ENCODE measurements around the gene OTOA.
"Not testable (repeated sequence)": the region's sequence is repeated elsewhere in the genome, so short reads cannot be mapped to it uniquely, and the experiment has no call there.

The OTOA gene

DNA sequence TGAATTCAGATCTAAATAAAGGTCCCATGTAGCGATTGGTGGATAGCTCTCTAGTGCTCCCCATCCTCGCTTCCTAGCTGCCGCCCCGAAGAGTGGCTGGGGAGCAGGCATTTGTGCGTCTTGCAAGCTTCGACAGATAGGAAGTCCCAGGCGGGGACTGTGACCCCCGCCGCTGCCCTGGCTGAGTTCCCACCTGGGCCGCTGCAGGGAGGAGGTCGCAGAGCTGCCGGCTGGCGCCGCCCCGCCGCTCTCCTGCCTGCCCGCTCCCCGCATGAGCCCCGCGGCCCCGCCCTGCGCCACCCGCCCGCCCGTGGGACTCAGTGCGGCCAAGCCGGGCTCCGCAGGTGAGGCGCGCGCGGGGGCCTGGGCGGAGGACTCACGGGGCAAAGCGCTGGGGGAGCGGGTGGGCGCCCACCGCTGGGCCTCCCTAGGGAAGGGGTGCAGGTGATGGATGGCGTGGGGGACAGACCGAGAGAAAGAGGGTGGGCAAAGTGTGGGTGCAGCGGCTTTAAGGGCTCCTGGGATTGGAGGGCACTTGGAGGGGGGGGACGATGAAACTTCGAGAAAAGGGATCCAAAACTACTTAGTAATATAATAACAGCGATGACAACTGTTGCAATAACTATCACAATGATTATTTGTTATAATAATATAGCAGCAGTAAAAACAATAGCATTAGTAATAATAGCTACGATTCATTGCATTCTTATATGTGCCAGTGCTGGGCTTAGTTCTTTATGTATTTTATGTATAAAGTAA, at the start of gene OTOA:
Gene OTOA (plus strand): TSS at position 80 of the 759 bp plus-strand sequence. CDS start 14,547 bp downstream, outside the sequence.
- no peak for DNase-seq (ENCODE audit: low read depth)

DNA sequence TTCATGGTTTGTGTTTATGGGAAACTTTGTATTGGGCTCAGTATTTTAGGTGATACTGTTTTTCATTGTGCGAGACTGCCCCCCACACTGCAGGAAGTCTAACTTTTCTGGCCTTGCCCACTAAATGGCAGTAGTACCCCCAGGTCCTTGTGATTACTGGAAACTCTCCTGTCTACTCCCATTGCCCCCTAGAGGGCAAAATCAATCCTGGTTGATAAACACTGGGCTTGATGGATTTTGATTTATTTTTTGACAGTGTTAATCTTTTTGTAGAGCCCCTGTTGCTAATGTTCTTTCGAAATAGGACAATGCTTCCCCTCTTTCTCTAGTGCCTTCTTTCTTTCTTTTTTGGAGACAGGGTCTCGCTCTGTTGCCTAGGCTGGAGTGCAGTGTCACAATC, 48.9 kb upstream of the OTOA start:
- DNase-seq (ENCODE audit: low read depth): no peak

DNA sequence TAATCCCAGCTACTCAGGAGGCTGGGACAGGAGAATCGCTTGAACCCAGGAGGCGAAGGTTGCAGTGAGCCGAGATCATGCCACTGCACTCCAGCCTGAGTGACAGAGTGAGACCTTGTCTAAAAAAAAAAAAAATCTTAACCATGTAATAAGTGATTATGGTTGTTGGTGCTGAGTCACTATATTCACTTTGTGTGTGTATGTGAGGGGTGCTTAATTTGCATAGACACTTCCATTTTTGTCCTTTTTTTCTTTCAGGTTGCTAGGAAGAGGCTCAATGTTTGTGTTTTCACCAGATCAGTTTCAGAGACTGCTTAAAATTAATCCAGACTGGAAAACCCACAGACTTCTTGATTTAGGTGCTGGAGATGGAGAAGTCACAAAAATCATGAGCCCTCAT, 46.2 kb upstream of the OTOA start:
- no peak for DNase-seq (ENCODE audit: low read depth)

DNA sequence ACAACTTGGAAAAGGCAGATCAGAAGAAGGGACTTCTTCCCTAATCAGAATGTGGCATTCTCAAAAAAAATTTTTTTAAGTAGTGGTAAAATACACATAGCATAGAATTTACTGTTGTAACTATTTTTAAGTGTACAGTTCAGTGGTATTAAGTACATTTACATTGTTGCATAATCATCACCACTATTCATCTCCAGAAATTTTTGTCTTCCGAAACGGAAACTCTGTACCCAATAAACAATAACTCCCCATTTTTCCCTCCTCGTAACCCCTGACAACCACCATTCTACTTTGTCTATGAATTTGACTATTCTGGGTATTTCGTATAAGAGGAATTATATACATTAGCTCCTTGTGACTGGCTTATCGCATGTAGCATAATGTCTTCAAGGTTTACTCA, 45.5 kb upstream of the OTOA start:
- no peak for DNase-seq (ENCODE audit: low read depth)

DNA sequence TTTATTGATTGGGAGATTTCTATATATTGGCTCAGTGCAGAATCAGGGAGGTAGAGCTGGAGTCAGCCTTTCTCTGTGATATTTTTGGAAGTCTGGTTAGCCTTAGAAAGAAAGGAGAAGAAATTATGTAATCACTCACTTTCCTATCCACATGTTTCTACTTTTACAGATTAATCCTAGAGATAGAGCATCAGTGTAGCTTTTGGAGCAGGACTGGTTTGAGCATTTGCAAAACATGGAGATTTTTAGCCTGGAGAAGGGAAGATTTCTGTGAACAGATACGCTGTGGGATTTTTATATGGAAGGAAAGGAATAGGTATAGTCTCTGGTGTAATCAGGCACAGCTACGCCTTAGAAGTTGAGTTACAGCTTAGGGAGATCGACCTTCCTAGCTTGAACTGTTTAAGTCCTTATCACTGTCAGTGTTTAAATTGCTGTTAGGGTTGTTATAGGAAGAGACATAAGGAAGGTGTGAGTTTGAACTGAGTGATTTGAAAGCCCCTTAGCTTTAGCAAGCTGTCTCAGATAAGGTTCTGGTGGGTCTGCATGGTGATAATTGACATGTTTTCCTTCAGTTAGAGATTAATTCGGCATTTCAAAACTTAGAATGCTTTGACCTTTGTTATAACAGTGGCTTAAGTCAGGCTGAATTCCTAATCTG, 43.9 kb upstream of the OTOA start:
- DNase-seq (ENCODE audit: low read depth): no peak

DNA sequence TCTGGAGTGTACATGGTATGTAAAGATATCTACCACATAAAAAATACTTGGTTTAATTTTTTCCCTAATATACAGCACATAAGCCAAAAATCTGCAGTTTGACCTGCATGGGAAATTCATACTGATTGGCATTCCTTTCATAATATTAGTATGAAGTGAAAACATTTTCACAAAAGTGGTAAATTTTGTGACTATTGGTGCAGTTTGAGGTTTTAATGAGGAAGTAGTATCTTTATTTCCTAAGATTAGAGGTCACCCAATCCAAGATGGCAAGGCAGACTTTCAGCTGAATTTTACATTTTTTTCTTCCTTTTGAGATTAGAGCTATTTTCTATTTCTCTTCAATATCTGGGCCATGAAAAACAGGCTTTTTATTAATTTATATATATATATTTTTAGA, 43.2 kb upstream of the OTOA start:
- DNase-seq (ENCODE audit: low read depth): no peak

DNA sequence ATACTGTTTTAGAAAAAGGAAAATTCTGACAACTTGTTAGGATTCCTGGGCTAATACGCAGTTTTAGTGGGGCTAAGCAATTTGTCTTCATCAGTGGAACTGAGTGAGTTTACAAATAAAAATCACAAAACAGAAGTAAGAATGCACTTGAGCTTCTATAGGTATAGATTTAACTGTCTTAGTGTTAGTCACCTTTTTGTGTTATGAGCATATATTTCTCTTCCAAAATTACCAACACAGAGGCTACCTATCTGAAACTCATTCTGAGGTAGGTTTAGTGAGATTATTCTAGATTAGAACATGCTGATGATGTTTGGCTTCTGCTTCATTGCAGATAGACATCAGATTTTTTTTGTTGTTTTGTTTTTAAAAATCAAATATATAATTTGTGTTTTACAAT, 41.2 kb upstream of the OTOA start:
- no peak for DNase-seq (ENCODE audit: low read depth)

DNA sequence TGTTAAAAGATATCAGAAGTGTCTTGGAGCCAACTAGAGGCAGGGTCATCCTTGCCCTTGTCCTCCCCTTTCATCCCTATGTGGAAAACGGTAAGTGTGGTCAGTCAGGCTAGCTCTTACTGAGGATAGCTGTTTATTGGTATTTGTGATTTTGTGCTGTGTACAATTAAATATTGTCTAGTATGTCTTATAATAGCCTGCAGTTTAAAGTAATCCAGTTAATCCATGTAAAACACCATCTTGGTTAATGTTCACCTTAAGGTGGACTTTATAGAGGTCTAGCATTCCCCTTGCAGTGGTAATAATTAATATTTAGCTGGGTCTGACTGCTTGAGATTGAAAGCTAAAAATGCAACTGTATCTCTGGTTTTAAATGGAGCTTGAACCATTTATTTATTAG, 38.7 kb upstream of the OTOA start:
- no peak for DNase-seq (ENCODE audit: low read depth)

DNA sequence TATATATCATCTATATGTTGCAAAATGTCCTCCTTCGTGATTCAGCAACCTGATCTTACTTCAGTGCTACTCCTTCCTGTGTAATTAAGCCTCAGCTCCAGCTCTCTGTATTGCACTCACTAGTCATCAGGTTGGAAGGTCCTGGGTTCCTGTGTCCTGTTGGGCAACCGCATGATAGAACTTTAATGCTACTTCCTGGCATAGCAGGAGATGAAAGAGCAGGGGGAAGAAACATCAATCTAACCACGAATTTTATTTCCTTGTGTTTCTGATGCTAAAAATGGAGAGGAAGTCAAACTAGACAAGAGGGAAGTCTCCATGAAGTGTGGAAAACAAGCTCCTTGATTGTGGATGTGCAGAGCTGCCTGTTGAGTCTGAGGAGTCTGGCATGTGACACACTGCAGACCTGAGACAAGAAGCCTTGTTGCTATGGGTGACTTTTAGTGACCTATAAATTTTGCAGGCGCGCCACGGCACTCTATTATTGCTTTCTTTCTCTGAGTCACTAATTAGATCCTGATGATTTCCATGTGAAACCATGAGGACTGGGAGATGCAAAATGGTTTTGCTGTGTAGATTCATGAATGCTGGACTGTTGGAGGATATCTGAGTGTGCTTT, 37.0 kb upstream of the OTOA start:
- peak; percentile 97 for DNase-seq (ENCODE audit: low read depth)

DNA sequence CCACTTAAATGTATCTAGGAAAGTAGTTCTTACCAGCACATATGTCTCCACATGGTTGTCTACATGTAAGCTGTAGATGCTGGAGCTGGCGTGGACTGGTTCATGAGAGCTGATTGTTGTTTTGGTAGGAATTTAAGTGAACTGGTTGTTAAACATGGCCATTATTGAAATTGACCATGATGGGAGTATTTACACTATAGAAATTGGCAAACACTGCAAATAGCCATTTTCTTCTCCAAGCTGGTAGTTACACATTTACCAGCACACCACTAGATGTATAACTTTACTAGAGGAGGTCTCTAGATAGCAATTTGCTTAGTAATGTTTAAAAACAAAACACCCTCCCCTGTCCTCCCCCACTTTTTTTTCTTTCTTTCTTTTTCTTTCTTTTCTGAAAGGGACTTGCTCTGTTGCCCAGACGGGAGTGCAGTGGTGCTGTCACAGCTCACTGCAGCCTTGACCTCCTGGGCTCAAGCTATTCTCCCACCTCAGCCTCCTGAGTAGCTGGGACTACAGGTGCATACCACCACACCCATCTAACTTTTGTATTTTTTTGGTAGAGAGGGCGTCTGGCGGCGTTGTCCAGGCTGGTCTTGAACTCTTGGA, 35.5 kb upstream of the OTOA start:
- no peak for DNase-seq (ENCODE audit: low read depth)

DNA sequence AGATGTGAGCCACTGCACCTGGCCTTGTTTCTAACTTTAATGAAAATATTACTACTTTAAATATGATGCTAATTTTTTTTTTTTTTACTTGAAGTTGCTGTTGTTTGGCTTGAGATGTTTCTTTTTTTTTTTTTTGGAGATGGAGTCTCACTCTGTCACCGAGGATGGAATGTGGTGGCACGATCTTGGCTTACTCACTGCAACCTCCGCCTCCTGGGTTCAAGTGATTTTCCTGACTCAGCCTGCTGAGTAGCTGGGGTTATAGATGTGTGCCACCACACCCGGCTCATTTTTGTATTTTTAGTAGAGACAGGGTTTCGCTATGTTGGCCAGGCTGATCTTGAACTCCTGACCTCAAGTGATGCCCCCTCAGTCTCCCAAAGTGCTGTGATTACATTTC, 35.0 kb upstream of the OTOA start:
- DNase-seq (ENCODE audit: low read depth): no peak

DNA sequence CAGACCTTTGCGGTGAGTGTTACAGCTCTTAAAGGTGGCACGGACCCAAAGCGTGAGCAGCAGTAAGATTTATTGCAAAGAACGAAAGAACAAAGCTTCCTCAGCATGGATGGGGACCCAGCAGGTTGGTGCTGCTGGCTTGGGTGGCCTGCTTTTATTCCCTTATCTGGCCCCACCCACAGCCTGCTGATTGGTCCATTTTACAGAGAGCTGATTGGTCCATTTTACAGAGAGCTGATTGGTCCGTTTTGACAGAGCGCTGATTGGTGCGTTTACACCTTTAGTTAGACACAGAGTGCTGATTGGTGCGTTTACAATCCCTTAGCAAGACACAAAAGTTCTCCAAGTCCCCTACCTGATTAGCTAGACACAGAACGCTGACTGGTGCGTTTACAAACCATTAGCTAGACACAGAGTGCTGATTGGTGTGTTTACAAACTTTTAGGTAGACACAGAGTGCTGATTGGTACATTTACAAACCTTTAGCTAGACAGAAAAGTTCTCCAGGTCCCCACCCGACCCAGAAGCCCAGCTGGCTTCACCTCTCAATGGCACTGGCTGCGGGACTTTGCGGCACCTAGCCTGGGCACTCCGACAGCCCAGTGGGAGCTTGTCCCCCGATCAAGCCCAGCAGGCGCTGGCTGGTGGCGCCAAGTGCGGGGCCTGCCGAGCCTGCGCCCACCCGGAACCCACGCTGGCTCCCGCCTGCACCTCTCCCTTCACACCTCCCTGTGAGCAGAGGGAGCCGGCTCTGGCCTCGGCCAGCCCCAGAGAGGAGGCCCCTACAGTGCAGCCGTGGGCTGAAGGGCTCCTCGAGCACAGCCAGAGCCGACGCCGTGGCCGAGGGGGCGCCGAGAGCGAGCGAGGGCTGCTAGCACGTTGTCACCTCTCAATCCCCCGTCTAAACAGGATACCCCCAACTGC, 33.9 kb upstream of the OTOA start:
- not testable (repeated sequence) for DNase-seq (ENCODE audit: low read depth)

DNA sequence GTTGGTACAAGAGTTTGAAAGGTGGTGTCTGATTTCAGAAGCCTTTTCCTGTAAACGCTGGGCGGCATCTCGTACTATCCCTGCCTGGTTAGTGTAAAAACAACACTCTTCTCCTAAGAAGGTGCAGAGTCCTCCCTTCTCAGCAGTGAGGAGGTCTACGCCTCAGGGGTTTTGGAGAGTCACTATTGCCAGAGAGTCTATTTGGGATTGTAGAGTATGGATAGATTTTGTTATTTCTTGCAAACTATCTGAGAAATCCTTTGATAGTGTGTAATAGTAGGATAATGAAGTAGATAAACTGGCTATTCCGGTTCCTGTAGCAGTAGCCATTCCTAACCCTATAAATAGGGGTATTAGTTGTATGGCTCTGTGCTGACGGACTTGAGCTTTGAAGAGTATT, 32.9 kb upstream of the OTOA start:
- DNase-seq (ENCODE audit: low read depth): not testable (repeated sequence)

DNA sequence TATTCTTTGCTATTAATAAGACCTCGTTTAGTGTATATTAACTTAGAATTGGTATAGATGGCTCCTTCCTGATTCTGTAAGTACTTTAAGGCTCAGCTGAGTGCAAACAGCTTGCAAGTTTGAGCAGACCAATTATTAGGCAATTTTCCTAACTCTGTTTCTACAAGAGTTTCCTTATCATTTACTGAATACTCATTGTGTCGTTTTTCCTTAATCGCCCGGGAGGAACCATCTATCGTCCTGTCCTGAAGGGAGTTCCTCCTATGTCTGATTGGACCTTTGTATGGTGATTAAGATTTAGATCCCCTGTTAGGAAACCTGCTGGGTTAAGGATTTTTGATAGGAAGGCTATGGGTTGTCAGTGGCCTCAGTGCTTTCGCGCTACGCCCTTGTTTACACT, 32.4 kb upstream of the OTOA start:
- not testable (repeated sequence) for DNase-seq (ENCODE audit: low read depth)

DNA sequence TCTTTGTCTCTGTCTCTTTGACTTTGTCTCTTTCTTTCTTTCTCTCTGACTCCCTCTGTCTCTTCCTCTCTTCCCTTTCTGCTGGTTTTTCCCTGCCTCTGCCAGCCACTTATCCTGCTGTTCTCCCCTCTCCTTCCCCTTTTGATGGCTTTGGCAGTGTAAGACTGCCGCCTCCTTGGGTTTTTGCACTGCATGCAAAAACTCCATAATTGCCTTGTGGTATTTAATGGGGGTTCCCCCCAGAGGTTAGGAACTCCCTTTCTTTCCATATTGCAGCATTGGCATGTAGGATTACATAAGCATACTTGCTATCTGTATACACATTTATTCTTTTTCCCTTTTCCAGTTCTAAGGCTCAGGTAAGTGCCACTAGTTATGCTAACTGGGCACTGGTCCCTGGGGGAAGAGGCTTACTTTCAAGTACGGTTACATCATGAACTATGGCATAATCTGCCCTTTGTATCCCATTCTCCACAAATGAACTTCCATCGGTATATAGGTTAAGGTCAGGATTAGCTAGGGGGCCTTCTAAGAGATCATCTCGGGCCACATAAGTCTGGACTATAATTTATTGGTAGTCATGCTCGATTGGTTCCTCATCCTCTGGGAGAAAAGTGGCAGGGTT, 31.7 kb upstream of the OTOA start:
- not testable (repeated sequence) for DNase-seq (ENCODE audit: low read depth)

DNA sequence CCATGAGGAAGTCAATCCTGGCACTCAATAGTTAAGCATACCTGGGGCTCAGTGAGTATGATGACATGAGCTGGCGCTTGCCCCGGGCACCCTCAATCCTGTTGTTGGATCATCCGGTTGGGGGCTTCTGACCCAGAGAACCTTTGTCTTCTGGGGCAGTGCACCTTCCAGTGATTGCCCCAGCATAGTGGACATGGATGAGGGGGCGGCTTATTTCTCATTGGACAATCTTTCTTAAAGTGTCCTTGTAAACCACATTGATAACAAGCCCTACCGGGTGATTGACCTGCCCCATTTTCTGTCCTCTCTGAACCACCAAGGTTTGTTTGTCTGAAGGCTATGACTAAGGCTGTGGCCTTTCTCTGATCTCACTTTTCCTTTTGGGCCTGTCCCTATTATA, 29.6 kb upstream of the OTOA start:
- no peak for DNase-seq (ENCODE audit: low read depth)

DNA sequence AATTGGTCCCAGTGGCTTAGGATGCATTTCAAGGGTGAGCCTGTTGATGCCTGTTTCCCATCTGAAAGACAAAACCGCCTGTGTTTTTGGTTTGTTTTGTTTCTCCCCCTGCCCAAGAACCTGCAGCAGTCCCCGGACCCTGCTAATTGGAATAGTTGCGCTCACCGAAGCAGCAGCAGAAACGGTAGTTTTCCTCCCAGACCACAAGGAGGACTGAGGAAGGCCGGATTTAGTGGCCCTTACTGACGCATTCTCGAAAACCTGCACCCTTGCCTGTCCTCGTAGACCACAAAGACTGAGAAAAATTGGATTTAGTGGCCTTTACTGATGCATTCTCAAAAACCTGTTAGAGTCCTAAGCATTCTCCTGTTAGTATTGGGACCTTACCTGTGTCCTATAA, 28.1 kb upstream of the OTOA start:
- not testable (repeated sequence) for DNase-seq (ENCODE audit: low read depth)

DNA sequence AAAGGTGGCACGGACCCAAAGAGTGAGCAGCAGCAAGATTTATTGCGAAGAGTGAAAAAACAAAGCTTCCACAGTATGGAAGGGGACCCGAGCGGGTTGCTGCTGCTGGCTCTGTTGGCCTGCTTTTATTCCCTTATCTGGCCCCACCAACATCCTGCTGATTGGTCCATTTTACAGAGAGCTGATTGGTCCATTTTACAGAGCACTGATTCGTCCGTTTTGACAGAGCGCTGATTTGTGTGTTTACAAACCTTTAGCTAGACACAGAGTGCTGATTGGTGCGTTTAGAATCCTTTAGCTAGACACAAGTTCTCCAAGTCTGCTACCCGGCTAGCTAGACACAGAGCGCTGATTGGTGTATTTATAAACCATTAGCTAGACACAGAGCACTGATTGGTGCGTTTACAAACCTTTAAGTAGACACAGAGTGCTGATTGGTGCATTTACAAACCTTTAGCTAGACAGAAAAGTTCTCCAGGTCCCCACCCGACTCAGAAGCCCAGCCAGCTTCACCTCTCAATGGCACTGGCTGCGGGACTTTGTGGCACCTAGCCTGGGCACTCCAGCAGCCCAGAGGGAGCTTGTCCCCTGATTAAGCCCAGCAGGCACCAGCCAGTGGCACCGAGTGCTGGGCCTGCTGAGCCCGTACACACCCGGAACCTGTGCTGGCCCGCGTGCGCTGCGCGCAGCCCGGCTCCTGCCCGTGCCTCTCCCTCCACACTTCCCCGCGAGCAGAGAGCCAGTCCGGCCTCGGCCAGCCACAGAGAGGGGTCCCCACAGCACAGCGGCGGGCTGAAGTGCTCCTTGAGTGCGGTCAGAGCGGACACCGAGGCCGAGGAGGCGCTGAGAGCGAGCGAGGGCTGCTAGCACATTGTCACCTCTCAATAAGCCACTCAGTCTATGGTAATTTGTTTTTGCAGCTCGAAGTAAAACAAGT, 26.5 kb upstream of the OTOA start:
- DNase-seq (ENCODE audit: low read depth): no peak

DNA sequence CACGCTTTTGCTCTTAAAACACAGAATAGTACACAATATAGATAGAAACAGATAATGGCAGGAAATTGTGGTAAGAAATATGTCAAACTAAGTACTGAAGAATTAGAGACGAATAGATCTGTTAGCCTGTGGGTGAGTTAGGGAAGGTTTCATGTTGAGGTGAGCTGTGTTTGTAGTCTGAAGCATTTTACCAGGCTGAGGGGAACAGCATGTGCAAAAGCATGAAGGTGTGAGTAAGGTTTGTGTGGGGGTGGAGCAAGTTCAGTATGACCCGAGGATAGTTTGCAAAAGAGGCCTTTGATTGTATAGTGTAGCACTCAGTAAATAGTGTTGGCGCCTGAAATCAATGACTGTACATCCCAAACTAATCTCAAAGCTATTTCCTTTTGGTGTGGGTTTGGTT, 25.2 kb upstream of the OTOA start:
- peak; percentile 78 for DNase-seq (ENCODE audit: low read depth)

DNA sequence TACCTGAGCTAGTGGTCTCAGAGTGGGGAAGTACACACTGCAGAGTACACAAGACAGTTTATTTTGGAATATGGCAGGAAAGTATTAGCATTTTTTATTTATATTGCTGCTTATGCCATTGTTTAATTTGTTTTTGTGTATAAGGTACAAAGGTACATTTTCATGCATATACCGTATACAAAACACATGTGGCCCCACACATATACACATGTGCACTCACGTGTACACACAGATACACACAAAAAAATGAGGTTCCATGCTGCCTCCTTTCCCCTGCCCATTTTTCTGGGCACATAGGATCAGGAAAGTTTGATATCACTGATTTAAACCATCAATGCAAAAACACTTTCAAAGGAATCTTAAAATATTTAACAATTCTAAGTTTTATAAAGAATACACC, 24.3 kb upstream of the OTOA start:
- no peak for DNase-seq (ENCODE audit: low read depth)
